Endothelial cell of umbilical vein (primary cell): ENCODE measurements around the gene DRC7. TPM values are rescaled to one million over a fixed set of nuclear protein-coding genes. Genes with fewer than 3 reads are reported as not detected.

ENCODE experiments used
- BruUV-seq: library from RNA; stranded (reverse); fragments of 400-500 nt; replicated peaks from 2 replicates; lab custom pipeline; 2021; lab: Mats Ljungman, UMichigan
- CTCF ChIA-PET: fragments of 300-600, 350-600 bp; sonication (Branson Sonifier 250); formaldehyde crosslinking; loops from one replicate; lab custom pipeline; 2021; ENCODE audit warnings: antibody characterized with exemption, inconsistent platforms; lab: Charles Lee
- POLR2A ChIA-PET: fragments of 300-600, 350-600 bp; sonication (Branson Sonifier 250); formaldehyde crosslinking; loops from one replicate; lab custom pipeline; 2021; ENCODE audit warnings: antibody characterized with exemption, inconsistent platforms; lab: Charles Lee
- DNase-seq: peaks from one replicate; pipeline ENCODE4 v3.0.0-alpha.2; 2011; ENCODE audit warnings: low read depth, low spot score
- FAIRE-seq: peaks from 2 replicates; lab custom pipeline; 2011; peaks lifted over from hg19 to GRCh38; lab: Jason Lieb, UNC
- H2AFZ ChIP-seq: 2 replicates; pipeline ENCODE4 v1.6.0; 2012; ENCODE audit warnings: low read depth, low read length, control low read depth, inconsistent platforms
- H3K27ac ChIP-seq: 2 replicates; pipeline ENCODE4 v1.5.1; 2011; ENCODE audit warnings: low read depth, mild to moderate bottlenecking, control low read depth, low read length, moderate library complexity; ENCODE audit not compliant: insufficient read depth
- H3K27me3 ChIP-seq, 2 experiments: 2 replicates each; pipeline versions ENCODE4 v1.6.0 to v1.6.1; 2011; ENCODE audit warnings: low read length in 2 of 2, mixed read lengths in 1 of 2; ENCODE audit not compliant: control insufficient read depth in 2 of 2, insufficient read depth in 2 of 2
- H3K36me3 ChIP-seq, 2 experiments: 2 replicates in 1 of 2; 3 replicates in 1 of 2; pipeline ENCODE4 v1.5.1; 2011; ENCODE audit warnings: low read length in 2 of 2, mild to moderate bottlenecking in 1 of 2, moderate library complexity in 1 of 2; ENCODE audit not compliant: control insufficient read depth in 2 of 2, insufficient read depth in 2 of 2; ENCODE audit errors: extremely low read depth in 1 of 2
- H3K4me1 ChIP-seq: 3 replicates; pipeline ENCODE4 v1.5.1; 2011; ENCODE audit warnings: mild to moderate bottlenecking, low read length; ENCODE audit not compliant: control insufficient read depth, insufficient read depth; ENCODE audit errors: extremely low read depth
- H3K4me2 ChIP-seq: 2 replicates; pipeline ENCODE4 v1.6.1; 2011; ENCODE audit warnings: low read length, control low read depth, mixed read lengths; ENCODE audit not compliant: insufficient read depth
- H3K4me3 ChIP-seq, 3 experiments: fragments of 200-600 bp in 1 of 3; sonication (generic), shearing (Covaris generic) in 1 of 3; replicated peaks in 1 of 3; 2 replicates each; pipeline ENCODE4 v1.5.1; 2011 to 2016; ENCODE audit warnings: control low read depth in 3 of 3, low read length in 3 of 3, mild to moderate bottlenecking in 2 of 3, inconsistent platforms in 1 of 3, low read depth in 1 of 3, moderate library complexity in 1 of 3; ENCODE audit not compliant: insufficient read depth in 1 of 3
- H3K79me2 ChIP-seq: 2 replicates; pipeline ENCODE4 v1.6.0; 2012; ENCODE audit warnings: low read length, inconsistent platforms; ENCODE audit not compliant: control insufficient read depth, insufficient read depth
- H3K9ac ChIP-seq: replicated peaks from 2 replicates; pipeline ENCODE3; 2011; ENCODE audit warnings: low read length, control low read depth; ENCODE audit not compliant: insufficient read depth; ENCODE audit errors: extremely low read depth
- H3K9me1 ChIP-seq: replicated peaks from 3 replicates; pipeline ENCODE4 v1.6.0; 2011; ENCODE audit warnings: mild to moderate bottlenecking, low read length; ENCODE audit not compliant: control insufficient read depth, insufficient read depth; ENCODE audit errors: extremely low read depth
- H3K9me3 ChIP-seq: replicated peaks from 2 replicates; pipeline ENCODE4 v1.5.1; 2012; ENCODE audit warnings: low read length, inconsistent platforms; ENCODE audit not compliant: control insufficient read depth, insufficient read depth
- H4K20me1 ChIP-seq: replicated peaks from 2 replicates; pipeline ENCODE3; 2011; ENCODE audit warnings: mild to moderate bottlenecking, low read length; ENCODE audit not compliant: control insufficient read depth, insufficient read depth; ENCODE audit errors: extremely low read depth
- EZH2 ChIP-seq: IDR thresholded peaks from 2 replicates; pipeline ENCODE4 v1.6.1; 2012; ENCODE audit warnings: borderline replicate concordance, low read depth, mild to moderate bottlenecking, moderate library complexity, low read length, inconsistent platforms; ENCODE audit not compliant: severe bottlenecking
- FOS ChIP-seq: IDR thresholded peaks from 2 replicates; pipeline ENCODE4 v1.6.1; 2011; ENCODE audit warnings: mild to moderate bottlenecking, low read length, moderate library complexity, borderline replicate concordance; ENCODE audit not compliant: insufficient read depth
- GATA2 ChIP-seq: IDR thresholded peaks from 2 replicates; pipeline ENCODE4 v1.7.0; 2011; ENCODE audit warnings: low read depth, mild to moderate bottlenecking, moderate library complexity, mixed read lengths, low read length; ENCODE audit not compliant: insufficient read length, insufficient read depth
- JUN ChIP-seq: IDR thresholded peaks from 2 replicates; pipeline ENCODE4 v1.6.1; 2011; ENCODE audit warnings: borderline replicate concordance, low read depth; ENCODE audit not compliant: insufficient read length, insufficient read depth
- MYC ChIP-seq: IDR thresholded peaks from one replicate; pipeline ENCODE4 v1.6.1; 2011; ENCODE audit warnings: mild to moderate bottlenecking, low read depth, low read length
- POLR2A ChIP-seq: IDR thresholded peaks from 2 replicates; pipeline ENCODE4 v1.6.1; 2012; ENCODE audit warnings: low read depth, mild to moderate bottlenecking, control low read depth, low read length
- POLR2AphosphoS5 ChIP-seq: IDR thresholded peaks from 2 replicates; pipeline ENCODE4 v1.6.1; 2012; ENCODE audit warnings: low read depth, mild to moderate bottlenecking, control low read depth, low read length, moderate library complexity; ENCODE audit not compliant: insufficient read depth
- dilution Hi-C: fragments of 300-500 bp; cut with MboI; formaldehyde crosslinking; loops from one replicate; pipeline ENCODE4 v1.15.0; 2019; ENCODE audit warnings: low sequenced_read_pairs; ENCODE audit not compliant: extremely low pct_ligation_motif_present
- intact Hi-C: fragments of 100-400 bp; cut with micrococcal nuclease; formaldehyde crosslinking; loops from one replicate; pipeline ENCODE4 v1.10.0; 2022
- polyA plus RNA-seq, 4 experiments: library from polyadenylated mRNA; depleted of rRNA in 3 of 4; stranded (reverse) in 3 of 4; unstranded in 1 of 4; fragments of >200 nt; gene quantifications; 2 replicates each; pipeline versions ENCODE4 v1.2.1 to v1.2.3, GENCODE V29; 2011 to 2012; ENCODE audit warnings: missing spikeins in 1 of 4
- total RNA-seq: library from RNA; stranded (reverse); gene quantifications from 2 replicates; pipeline ENCODE4 v1.2.3, GENCODE V29; 2021
- TF ChIP-seq, protein P1 (sequence below): IDR thresholded peaks from 2 replicates; pipeline ENCODE4 v1.6.1; 2011; ENCODE audit not compliant: insufficient read depth, insufficient read length
- TF ChIP-seq, protein P2 (sequence below), 2 donors: IDR thresholded peaks; 1 replicate in 1 of 2; 2 replicates in 1 of 2; pipeline ENCODE4 v1.5.1; 2011; ENCODE audit warnings: low read length in 2 of 2, mild to moderate bottlenecking in 2 of 2, moderate library complexity in 2 of 2, control low read depth in 1 of 2, inconsistent platforms in 1 of 2, low read depth in 1 of 2; ENCODE audit not compliant: insufficient read depth in 1 of 2; ENCODE audit errors: extremely low read depth in 1 of 2

The DRC7 gene
- total and polyA plus RNA-seq, 2 donors (not counting 3 experiments of a cell fraction or from before 2014, with no cell fraction given): 0.13 to 0.77 TPM

GRCh38 chr16:57669476-57670162 is 25.0 kb upstream of the DRC7 start:
- peaks cover 13 to 14% of the 10 kb centered on the region in 2 experiments for H3K27me3 ChIP-seq
- no peak overlapping the region for H3K4me3 ChIP-seq
- H3K9me1 ChIP-seq: no peaks in the 10 kb centered on the region
- no peaks in the 10 kb centered on the region for H3K79me2 ChIP-seq
- dilution Hi-C loops (no loop called here), intact Hi-C loops (no loop called here)
- no peak overlapping the region for H3K4me2 ChIP-seq
- H3K4me1 ChIP-seq: no peaks in the 10 kb centered on the region
- H3K9ac ChIP-seq: no peak overlapping the region
- BruUV-seq: no TSS peak
- H4K20me1 ChIP-seq: no peaks in the 10 kb centered on the region
- H2AFZ ChIP-seq: no peak overlapping the region
- H3K9me3 ChIP-seq: no peaks in the 10 kb centered on the region
- FAIRE-seq: no peak
- no peak for DNase-seq
- TF ChIP-seq, protein P1, sequence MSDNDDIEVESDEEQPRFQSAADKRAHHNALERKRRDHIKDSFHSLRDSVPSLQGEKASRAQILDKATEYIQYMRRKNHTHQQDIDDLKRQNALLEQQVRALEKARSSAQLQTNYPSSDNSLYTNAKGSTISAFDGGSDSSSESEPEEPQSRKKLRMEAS: no peak
- TF ChIP-seq POLR2A (no peak), MYC (no peak), GATA2 (no peak), FOS (no peak), EZH2 (no peak), POLR2AphosphoS5 (no peak), JUN (no peak)
- TF ChIP-seq, protein P2, sequence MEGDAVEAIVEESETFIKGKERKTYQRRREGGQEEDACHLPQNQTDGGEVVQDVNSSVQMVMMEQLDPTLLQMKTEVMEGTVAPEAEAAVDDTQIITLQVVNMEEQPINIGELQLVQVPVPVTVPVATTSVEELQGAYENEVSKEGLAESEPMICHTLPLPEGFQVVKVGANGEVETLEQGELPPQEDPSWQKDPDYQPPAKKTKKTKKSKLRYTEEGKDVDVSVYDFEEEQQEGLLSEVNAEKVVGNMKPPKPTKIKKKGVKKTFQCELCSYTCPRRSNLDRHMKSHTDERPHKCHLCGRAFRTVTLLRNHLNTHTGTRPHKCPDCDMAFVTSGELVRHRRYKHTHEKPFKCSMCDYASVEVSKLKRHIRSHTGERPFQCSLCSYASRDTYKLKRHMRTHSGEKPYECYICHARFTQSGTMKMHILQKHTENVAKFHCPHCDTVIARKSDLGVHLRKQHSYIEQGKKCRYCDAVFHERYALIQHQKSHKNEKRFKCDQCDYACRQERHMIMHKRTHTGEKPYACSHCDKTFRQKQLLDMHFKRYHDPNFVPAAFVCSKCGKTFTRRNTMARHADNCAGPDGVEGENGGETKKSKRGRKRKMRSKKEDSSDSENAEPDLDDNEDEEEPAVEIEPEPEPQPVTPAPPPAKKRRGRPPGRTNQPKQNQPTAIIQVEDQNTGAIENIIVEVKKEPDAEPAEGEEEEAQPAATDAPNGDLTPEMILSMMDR (IDR thresholded peaks at IDR 0.05; ENCODE audit: extremely low read depth in 1 of 2, insufficient read depth in 1 of 2, low read depth in 1 of 2, low read length in 2 of 2): no peak
- POLR2A ChIA-PET: no interaction called here
- no peak overlapping the region for H3K27ac ChIP-seq
- CTCF ChIA-PET: no interaction called here
- H3K36me3 ChIP-seq: no peaks in the 10 kb centered on the region
